Renal pelvis (tissue), 4 donors: Measurements from ENCODE around the gene LDLRAD3. TPM values are rescaled to one million over a fixed set of nuclear protein-coding genes. Genes with fewer than 3 reads are reported as not detected.

Experiments
- DNase-seq: peaks from one replicate; pipeline ENCODE4 v3.0.0-alpha.2; 2013
- polyA plus RNA-seq, 3 donors: library from polyadenylated mRNA; unstranded; fragments of 120-200 nt; gene quantifications; one replicate each; pipeline ENCODE4 v1.2.1, GENCODE V29; 2013; ENCODE audit not compliant: insufficient read length in 3 of 3

LDLRAD3 gene
- polyA plus RNA-seq, 3 donors = 23.1 to 24.7 (median 23.5) TPM

DNA sequence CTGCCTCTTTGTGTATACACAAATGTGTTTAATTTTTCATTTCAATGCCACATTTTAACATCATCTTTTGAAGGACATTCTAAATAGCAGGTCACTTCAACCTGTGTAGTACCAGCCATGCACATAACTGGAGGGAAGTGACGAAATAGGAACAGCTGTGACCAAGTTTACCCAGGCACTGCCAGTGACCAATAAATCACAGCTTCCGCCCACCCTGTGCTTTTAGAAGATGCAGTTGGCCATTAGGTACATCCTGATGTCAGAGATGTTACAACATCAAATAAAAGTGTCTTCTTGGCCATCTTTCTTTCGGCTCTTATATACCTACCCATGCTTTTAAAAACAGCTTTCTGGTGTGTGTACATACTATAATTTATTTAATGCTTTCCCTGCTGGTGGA lies 7.8 kb downstream of the LDLRAD3 start:
- no peak for DNase-seq

DNA sequence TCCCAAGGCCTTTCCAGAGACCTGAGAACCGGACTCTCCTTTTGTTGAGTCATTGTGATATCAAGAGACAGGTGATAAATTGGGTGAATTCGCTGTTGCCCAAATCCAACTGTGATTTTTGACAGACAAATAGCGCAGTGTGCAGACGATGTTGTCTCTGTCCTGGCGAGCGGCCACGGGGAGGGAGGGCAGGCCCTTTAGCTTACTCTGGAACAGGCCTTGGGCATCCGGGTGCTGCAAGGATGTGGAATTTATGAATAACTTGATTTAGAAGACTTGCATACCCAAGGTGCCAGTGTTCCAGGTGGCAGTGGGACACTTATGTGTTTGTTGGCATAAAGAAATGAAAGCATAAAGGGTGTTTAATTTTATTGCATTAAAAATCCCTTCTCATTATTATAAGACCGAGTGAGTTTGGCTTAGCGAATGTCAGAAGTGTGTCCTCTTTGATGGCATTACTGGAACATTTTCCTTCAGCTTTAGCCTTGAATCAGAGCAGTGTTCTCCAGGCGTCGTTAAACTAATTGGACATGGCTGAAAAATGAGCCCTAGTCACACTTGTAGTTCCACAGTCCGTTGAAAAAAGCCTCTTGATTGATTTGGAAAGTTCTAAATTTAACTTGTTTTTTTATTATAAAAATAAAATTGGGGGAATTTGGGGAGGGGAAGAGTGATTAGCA lies 9.4 kb downstream of the LDLRAD3 start:
- no peak for DNase-seq

DNA sequence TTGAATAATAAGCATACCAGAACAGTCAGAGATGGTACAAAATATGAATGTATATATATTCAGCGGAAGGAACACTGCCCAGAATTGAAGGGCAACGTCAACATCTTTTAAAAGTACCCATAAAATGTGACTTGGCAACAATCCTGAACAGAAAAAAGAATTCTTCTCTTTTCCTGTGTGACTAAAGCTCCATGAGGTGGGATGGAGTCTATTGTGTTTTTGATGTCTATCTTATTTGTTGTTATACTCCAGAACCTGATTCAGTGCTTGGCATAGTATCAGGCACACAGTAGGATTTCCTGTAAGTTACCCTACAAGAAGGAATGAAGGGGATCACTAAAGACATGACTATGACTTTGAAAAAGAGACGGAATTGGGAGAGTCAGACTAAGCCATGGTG lies 10.3 kb downstream of the LDLRAD3 start:
- DNase-seq = no peak

DNA sequence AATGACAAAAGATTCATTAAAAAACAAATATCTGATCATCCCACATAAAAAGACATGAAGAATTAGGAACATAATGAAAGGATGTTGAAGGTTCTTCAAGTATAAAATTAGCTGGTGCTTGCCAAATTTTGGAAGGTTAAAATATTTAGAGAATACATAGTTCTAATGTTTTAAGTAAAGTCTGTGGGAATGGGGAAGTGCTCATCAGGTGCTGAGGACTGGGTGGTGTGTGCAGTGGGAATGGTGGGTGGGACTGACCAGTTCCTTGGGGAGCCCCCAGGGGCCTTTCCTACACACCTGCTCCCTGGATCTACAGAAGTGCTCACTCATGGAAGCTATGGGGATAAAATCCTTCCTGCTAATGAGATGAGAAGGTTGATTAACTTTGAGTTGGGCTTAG lies 11.8 kb downstream of the LDLRAD3 start:
- DNase-seq = no peak

DNA sequence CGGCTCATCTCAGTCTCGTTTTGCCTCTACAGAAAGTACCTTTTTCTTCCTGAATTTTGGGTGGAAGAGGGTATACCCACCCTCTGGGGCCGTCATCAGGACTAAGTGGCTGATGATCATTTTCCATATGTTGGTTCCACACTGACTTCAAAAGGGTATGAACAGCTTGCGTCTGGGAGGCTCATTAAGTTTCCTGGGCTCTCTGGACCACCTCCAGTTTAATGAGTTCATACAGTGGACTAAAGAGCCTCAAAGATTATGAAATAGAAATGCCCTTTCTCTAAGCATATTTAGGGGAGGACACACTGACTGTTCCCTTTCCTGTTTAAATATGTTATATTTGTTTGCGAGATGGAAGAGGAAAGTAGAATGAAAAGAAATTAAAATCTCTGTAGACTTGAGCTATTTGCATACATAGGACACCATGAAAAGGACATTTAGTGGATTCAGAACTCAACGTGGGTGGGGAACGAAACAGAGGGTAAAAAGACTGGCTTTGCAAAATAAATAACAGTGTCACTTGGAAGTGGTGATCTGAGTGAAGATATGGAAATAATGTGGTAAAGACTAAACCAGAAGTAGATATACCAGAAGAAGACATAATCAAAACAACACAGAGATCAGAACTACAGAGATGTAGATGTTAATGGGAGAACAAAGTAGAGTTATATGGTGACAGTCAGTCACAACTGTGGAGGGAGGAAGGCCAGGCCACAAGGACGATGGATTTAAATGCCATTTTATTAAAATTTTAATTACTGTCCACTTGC lies 18.7 kb downstream of the LDLRAD3 start:
- no peak for DNase-seq

DNA sequence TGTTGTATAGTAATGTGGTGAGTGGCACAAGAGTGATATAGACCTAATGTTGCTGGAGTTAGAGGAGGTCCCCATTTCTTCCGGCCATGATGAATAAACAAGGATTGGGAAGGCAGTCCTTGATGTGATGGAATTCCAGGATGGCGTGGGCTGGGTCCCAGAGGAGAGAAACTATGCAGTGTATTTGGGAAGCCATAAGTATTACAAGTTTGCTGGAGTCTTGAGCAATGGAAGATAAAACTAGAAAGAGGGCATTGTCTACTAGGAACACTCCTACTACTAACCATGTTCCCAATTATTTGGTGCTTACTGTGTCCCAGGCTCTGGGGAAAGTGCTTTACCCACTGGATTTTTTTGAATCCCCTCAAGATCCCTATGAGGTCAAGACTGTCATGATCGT lies 20.0 kb downstream of the LDLRAD3 start:
- no peak for DNase-seq

DNA sequence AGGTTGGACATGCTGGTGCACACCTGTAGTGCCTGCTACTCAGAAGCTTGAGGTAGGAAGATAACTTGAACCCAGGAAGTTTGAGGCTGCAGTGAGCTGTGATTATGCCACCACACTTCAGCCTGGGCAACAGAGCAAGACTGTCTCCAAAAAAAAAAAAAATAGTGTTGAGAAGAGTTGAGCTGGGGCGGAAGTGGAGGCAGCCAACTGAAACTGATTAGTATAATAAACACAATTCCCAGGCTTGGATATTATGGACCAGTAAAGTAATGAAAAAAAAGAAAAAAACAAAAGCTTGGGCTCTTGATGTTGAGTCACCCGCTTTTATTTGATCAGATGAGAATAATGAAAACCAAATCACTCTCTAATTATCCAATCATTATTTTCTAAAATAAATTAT lies 21.0 kb downstream of the LDLRAD3 start:
- no peak for DNase-seq

DNA sequence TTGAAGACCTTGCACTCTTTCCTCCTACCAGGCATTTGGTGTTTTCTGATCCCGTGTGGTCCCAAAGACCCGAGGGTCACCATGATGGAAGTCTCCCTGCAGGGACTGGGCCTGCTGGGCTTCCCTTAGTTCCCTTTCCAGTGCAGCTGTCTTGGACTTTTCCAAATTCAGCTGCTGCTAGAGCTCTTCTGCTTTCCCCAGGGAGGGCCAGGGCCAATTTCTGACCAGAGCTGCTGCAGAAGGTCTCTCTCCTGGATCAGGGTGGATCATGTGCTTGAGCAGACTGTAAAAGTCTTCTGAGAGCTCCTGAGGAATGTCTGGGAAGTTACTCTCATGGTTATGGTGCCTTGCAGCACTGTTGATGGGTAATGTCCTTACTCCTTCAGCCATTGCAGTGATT lies 23.2 kb downstream of the LDLRAD3 start:
- DNase-seq = no peak

DNA sequence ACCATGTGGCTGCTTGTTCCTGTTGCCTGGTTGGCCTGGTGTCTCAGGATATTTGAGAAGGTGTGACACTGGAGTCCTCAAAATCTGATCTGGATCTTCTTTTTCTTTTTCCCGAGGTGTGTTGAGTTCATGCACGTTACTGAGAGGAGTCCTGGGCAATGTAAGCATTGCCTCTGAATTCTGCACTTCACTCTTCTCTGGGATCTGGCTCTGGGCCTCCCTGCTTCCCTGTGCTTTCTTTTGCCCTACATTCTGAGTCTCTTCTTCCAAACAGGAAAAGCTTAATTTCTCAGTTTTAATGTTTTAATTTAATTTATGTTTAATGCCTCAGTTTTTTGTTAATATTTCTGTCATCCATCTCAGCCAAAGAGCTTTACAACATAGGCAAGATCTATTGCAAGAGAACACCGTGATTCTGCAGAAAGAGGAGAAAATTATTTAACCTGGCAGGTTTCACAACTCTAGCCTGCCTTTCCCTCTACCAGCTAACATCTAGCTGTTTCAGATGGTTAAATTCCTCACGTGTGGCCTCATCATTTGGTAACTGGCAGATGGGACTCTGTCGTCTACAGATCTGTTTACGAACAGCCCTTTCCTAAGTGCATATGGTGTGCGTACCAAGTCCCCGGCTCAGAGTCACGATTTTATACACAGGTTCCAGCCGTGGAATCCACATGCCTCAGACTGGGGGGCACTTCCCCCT lies 24.7 kb downstream of the LDLRAD3 start:
- no peak for DNase-seq

DNA sequence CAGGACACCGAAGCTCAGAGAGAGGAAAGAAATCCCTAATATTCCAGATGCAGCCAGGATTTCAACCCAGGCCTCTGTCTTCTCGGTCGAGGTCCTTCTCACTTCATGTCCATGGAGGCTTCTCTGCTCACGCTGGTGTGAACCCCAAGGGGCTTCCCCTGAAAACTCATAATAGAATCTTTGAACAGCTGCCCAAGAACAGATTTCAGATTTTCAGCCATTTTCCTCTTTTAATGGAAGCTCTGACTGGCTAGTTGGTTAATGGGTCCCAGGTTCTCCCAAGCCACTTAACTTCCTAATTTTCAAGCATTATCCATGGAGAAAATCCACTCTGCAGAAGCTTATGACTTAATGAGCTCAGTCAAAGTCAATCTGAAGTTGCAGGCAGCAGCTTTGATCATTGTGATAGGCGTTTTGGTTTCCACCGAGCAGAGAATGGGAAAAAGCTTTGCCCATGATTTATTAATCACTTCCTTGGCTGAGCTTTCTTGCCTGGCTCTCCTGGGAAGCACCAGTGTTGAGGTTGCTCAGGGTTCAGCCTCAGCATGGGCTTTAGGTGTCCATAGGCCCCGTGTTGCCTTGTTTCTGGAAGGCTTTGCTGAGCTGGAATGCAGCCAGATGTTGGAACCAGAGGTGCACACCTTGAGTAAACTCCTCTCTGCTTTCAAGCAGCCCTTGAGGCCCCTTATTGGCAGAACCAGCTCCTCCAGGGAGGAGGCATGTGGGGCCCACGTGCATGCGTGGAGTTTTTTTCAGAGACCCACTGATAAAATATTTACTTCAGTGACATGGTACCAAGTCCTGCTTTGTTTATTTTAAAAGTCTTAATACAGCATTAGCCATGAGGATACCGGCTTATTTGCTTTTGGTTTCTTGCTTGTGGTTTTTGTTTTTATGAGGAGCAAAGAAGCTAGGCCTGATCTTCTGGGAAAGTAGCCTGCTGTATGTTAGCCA lies 25.5 kb downstream of the LDLRAD3 start:
- DNase-seq = no peak

DNA sequence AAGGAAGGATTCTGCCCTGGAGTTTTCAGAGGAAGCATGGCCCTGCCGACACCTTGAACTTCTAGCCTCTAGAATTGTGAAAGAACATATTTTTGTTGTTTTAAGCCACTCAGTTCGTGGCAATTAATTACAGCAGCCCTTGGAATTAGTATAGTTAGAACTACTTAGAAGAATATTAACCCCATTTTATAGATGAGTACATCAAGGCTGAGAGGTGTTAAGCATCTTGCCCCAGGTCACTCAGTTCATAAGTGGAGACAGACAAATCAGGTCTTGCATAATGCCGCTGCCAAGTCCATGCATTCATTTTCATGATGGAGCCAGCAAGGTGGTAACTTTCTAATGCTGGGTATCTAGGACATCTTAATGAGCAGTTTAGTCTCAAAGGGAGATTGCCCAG lies 26.6 kb downstream of the LDLRAD3 start:
- DNase-seq = no peak

DNA sequence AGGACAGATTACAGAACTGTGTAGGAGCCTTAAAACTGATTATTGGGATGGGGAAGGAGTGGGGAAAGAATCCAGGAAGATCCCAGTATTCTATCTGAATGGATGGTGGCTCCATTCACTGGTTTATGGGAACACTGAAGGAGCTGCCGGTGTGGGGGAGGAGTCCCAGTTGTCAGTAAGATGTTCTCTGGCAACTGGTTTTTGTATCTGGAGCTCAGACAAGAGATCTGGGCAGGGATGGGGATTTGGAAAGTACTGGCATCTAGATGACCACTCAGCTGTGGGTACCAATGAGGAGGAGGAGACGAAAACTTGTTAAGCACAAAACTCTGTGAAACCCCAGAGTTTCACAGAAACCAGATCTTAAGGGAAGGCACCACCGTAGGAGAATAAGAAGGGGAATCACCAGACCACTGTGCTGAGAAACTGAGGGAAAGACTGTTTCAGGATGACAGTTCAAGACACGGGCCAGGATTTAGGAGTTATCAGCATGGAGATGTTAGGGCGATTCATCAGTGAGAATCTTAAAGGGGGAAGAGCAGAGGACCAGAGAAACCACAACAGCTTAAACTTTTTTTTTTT lies 28.1 kb downstream of the LDLRAD3 start:
- no peak for DNase-seq

DNA sequence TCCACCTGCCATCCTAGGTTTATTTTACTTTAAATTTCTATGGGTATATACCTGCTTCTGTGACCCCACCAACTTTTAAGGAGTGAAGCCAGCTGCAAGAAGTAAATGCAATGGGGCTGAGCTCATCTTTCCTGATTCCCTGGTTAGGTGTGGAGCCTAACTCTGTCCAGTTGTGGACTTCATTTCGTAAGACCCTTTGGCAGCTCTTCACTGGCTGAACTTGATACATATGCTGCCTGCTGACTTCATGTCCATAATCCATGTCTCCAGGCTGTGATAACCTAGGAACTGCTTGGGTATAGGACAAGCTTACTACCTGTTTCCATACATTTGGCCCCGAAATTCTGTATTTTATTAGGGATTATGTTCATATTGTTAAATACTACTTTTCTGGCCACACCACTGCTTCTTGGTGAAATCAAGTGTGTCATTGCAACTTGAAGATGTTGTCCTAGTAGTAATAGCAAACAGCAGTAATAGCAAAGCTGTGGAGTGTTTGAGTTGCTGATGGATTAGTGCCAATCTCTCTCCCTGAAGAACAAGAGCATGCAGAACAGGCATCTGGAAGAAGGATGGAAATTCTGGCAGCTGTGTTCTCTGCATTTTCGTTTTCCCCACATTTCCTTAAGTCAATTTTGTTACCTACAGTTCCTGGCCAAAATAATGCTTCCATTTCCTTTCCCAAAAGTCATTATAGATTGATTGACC lies 31.2 kb downstream of the LDLRAD3 start:
- no peak for DNase-seq

DNA sequence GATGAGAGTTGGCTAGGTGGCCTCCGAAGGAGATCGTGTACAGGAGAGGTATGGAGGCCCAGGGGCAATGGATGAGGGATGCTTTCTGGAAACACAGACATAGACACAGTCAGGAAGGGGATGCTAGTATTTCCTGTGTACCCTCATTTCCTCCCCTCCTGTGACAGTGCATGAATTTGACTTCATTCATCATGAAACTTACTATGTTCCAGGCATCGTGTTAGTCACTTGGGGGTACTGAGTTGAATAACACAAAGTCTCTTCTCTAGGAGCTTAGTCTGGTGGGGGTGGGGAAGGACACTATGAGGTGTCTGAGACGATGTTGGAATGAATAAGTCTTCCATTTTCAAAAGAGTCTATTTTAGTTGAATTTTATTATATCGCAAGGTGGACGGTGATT lies 32.6 kb downstream of the LDLRAD3 start:
- no peak for DNase-seq

DNA sequence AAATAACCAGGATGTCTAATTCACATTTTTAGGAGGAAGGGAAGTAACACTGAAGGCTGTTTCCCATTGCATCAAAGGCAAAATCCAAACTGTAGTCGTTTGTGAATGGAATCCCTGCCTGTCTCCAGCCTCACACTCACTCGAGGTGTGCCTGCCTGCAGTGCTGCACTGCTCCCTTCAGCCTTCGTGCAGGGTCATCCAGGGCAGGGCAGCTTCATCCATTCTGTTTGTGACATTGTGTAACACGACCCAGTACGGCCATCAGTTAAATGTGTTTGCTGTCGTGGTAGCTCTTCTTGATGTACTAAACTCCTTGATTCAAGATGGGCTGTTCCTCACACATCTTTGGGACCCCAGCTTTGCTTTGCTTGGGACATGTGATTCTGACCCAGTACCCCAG lies 34.3 kb downstream of the LDLRAD3 start:
- DNase-seq = no peak

DNA sequence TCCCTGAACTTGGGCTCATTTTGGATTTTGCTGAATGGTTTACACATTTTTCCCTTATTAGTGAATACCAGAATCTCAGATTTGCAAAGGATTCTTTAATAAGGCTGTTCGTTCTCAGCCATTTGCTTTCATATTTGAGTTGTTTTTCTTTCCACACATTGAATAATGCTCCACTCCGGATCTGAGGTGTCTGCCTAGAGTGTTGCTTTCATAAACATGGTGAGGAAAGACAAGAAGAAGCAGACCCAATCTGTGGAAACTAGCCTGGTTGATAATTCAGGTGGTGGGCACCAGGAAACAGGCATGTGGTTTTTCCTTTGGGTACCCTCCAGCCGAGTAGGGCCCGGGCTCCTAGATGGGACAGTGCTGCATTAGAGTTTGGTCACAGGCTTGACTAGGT lies 35.0 kb downstream of the LDLRAD3 start:
- no peak for DNase-seq

DNA sequence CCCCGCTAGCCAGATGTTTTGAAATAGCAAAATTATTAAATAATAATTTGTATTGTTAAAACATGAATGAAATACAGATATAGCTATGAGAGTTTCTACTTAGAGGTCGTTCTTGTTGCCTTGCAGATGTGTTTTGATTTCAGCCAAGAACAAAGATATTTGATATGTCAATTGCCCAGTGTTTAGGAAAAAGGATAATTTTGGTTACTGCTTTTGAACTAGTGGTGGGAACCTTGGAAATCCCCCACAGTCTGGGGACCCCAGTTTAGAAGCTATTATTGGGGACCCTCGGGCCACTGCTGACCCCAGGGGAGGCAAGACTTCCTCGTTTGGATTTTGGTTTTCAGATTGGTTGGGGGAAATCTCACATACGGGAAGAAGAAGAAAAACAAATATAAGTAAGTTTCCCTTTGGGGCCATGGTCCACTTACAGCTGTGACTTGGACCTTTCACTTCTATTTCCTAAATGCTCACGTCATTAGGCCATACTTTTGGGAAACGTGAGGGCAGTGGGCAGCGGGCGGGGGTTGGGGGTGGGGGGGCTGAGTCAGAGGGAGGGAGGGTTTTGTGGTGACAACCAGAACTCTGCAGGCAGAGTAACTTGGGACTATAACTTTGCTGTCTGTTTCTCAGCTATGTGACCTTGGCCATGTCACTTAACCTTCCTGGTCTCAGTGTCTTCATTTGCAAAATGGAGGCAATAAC lies 37.0 kb downstream of the LDLRAD3 start:
- no peak for DNase-seq

DNA sequence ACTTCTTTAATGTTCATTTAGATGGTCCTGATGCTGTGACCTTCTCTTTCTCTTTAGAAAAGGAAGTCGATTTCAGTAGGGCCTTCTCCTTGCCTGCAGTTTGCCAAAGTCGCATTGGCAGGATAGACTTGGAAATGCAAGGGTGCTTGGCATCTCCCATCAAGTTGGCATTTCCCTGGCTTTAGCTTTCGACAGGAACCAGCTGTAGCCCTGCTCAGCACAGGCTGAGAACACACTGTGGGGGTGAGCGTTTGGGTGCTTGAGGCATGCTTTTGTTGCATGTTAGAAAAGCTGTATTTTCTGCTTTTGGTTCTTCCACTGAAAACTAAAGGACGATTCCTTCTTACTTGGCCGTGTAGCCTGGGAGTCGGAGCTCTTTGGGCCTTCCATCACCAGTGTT lies 37.7 kb downstream of the LDLRAD3 start:
- DNase-seq = no peak

DNA sequence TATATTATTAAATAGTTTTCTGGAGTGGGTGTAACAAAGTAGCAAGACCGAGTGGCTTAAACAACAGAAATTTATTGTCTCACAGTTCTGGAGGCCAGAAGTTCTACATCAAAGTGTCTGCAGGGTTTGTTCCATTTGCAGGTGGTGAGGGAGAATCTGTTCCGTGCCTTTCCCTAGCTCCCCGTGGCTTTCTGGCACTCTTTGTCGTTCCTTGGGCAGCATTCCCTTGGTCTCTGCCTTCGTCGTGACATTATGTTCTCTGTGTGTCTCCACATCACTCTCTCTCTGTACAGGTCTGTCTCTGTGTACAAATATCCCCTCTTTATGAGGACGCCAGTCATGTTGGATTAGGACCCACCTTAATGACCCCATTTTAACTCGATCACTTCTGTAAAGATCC lies 38.2 kb downstream of the LDLRAD3 start:
- no peak for DNase-seq

DNA sequence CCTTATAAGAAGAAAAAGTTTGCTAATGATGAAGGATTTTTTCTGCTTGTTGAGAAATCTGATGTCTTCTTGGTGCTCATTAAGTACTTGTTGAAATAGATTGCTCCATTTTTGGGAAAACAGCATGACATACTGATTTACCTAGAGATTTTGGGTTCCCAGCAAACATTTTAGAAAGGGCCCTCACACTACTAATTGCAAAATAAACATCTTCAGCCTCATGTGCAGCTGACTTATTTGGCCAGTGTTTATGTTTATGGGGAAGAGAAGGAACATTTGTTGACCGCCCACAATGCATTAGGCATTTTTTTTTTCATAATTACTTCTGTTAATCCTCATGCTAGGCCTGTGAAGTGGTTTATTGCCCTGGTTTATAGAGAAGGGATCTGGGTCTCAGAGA lies 40.1 kb downstream of the LDLRAD3 start:
- DNase-seq = no peak
